HG02981 (cell line): ENCODE measurements around the gene MAN2B2.

Experiments used
- ATAC-seq: cut with Tn5 transposase; IDR thresholded peaks from one replicate; pipeline ENCODE4 v1.9.1; 2021; ENCODE audit warnings: mild to moderate bottlenecking, moderate library complexity; ENCODE audit not compliant: unreplicated experiment

MAN2B2 gene

DNA sequence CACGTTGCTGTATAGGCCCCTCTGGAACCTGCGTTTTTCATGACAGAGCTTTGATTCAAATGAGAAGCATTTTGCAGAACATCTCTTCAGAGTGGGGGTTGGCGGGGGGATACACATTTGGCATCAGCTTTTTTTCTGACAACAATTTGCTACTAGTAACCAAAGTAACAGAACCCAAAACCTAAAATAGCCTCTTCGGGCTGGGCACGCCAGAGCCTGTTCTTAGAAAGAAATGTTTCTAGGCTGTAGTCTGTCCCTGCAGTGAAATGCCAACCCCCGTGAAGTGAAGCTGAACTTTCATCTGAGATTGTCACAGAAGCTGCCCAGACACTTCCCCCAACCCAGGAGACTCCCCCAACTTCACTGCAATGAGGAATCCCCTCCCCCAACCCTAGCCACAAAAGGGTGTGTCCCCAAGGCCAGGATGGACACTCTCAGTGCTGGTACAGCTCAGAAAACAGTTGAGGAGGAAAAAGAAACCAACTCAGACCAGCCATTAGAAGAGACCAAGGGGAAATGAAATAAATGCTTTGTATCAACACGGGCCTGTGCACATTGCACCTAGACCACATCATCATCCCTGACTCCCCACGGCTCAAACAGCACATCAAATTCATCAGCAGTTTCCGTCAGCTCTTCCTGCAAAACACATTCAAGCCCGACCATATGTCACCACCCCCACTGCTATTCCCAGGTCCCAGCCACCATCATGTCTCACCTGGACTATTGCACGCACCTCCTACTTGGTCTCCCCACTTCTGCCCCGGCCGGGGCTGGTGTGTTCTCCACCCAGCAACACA is 8.4 kb upstream of the MAN2B2 start:
- no peak for ATAC-seq

DNA sequence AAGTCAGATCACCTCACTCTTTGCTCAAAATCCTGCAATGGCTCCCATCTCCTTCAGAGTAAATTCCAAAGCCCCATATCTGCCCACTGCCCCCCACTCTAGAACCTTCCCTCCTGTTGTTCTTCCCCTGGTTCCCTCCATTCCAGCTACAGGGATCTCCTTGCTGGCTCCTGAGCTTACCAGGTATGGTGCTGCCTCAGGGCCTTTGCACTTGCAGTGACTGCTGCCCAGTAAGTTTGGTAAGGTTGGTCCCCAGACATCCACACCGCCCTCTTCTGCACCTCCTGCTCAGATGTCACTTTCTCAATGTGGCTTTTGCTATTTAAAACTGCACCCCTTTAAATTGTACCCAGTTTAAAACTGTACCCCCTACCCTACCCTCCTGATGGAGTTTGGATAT is 7.8 kb upstream of the MAN2B2 start:
- ATAC-seq = no peak

DNA sequence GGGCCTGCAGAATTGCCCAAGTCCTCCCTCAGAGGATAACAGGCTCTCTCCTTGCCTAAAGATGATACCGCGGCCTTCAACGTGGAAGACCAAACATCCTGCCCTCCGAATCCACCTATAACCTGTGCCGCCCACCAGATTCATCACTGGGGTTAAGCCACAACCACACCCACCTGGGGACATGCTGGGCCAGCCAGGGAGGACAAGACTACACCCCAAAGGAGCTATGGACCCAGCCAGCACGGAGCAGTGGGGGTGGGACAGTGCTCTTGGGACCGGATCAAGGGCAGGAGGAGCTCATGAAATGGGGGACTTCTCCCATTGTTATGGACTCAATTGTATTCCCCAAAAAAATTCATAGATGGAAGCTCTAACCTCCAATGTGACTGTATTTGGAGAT is 6.8 kb upstream of the MAN2B2 start:
- no peak for ATAC-seq

GRCh38 chr4:6568689-6569332 is 6.2 kb upstream of the MAN2B2 start:
- ATAC-seq = no peak

- ATAC-seq = no peak
Observed at GRCh38 chr4:6571608-6572007, 3.4 kb upstream of the MAN2B2 start.

DNA sequence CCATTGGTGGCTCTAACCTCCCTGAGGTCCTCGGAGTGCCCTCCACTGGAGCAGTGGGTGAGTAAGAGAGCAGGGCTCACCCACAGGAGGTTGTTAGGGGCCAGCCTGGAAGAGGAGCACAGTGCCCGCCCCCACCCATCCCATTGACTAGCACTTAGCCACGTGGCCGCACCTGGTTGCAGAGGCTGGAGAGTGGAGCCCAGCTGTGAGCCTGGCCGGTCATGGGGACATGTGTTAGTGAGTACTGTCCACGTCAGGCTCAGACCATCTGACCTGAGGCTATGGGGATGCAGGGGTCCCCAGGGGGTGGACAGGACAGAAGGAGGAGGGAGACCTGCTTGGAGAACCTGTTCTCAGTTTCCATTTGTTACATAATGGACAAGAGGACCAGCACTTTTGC is 1.4 kb upstream of the MAN2B2 start:
- no peak for ATAC-seq

DNA sequence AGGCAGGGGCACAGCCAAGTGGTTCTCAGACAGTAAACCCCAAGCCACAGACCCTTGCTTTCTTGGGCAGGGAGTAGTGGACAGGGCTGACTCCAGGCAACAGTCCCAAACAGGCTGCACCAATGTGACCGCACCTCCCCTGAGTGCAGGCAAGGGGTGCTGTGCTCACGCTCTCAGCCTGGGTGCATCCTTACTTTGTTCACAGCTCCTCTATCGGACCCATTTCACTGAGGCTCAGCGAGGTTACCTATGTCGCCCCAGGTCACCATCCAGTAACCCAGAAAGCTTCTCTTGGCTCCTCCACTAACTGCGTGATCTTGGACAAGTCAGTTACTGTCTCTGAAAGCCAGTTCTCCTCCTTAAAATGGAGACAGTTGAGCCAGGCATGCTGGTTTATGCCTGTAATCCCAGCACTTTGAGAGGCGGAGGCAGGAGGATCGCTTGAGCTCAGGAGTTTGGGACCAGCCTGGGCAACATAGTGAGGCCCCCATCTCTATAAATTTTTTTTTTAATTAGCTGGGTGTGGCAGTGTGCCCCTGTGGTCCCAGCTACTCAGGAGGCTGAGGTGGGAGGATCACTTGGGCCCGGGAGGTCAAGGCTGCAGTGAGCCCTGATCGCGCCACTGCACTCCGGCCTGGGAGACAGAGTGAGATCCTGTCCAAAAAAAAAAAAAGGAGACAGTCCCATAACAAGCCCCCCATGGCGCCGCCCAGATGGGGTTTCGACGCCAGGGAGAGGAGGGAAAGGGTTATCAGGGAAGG is 823 bp upstream of the MAN2B2 start:
- ATAC-seq = no peak

GRCh38 chr4:6575503-6576240 is 683 bp downstream of the MAN2B2 start:
- no peak for ATAC-seq

DNA sequence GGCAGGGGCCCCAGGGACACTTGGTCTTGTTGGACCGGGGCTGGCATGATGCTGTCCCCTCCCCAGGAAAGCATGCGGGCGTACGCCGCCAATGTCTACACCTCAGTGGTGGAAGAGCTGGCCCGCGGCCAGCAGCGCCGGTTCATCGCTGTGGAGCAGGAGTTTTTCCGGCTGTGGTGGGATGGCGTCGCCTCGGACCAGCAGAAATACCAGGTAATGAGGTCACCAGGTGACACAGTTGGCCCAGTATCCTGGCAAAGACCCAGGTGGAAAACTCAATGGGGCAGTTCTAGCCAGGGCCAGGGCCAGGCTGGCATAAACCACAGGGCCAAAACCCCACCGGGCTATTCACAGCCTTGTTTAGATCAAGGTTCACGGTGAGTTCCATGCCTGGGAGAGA is 1.5 kb downstream of the MAN2B2 start:
- no peak for ATAC-seq

GRCh38 chr4:6576932-6577331 is 1.9 kb downstream of the MAN2B2 start:
- no peak for ATAC-seq

GRCh38 chr4:6577409-6577808 is 2.4 kb downstream of the MAN2B2 start:
- no peak for ATAC-seq

GRCh38 chr4:6578221-6578620 is 3.2 kb downstream of the MAN2B2 start:
- no peak for ATAC-seq

DNA sequence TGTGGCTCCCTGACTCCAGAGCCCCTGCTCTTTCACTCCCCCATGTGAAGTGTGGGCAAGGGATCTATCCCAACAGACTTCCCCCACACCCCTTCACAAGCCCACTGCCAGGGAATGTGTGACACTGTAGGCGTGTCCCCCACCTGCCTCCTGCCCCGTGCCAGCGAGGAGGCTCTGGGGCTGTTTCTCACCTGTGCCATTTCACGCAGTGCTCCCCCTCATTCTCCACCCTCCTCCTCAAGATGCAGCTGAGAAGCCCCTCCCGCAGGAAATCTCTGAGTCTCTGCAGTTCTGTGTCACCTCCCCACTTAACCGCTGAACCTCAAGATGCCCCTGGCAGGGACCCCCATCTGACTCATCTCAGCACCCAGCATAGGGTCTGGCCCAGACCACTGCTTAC is 5.4 kb downstream of the MAN2B2 start:
- ATAC-seq = no peak

DNA sequence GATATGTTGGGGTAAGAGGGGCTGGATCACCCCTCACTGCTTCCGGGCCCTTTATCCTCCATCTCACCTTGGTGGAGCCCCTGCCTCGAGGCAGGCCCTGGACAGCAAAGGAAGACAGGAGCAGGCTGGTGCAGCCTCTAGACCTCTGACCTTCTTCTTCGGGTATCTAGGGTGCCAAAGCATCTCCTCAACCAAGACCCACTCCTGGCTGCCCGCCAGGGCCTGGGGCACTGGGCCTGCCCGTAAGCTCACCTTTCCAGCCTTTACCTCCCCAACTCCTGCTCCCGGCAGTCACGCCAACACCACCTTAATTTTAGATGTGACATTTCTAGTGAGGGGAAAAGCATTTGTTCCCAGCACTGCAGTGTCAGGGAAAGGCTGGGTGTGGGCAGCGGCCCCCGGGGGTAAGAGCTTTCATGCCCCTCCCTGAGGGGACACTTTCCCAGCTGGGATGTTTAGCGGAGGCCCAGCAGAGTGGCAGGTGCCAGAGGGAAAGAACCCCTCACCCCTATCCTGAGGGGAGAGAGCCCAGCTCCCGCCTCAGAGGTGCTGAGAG is 6.7 kb downstream of the MAN2B2 start:
- no peak for ATAC-seq

GRCh38 chr4:6582889-6583490 is 8.0 kb downstream of the MAN2B2 start:
- no peak for ATAC-seq

DNA sequence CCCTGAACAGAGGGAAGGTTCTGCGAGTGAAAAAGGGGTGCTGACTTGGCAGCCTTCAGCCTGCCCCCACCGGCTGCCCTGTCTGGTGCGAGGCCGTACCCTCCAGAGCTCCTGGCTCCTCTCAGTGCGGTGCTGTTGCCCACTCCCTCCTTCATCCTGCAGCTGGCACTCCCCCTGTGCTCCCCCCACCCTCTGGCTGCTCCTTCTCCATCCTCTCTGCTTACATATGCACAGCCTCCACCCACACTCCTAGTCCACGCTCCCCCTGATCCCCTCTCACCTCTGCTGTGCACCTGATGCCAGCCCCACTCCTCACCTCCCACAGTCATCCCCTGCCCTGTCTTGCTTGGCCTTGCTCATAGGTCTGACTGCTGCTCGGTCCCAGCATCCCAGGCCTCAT is 9.9 kb downstream of the MAN2B2 start:
- ATAC-seq = no peak

DNA sequence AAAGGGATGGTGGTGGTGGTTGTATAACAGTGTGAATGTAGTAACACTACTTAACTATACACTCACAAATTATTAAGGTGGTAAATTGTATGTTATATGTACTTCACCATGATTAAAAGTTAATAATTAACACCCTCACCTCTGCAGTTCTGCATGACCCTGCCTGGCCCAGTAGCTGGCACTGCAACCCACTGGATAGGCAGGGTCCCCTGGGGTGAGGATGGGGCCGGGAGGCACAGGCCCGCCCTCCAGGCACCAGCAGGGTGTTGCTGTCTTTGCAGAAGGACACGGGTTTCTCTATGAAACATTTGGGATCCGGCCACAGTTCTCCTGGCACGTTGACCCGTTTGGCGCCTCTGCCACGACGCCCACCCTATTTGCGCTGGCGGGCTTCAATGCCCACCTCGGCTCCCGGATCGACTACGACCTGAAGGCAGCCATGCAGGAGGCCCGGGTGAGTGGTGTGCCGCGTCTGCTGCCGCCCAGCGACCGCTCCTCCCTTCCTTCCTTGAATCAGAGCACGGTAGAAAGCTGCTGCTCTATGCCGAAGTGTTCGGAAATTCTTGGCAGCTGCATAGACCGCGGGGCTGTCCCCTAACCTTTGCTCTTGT is 11.8 kb downstream of the MAN2B2 start:
- no peak for ATAC-seq

DNA sequence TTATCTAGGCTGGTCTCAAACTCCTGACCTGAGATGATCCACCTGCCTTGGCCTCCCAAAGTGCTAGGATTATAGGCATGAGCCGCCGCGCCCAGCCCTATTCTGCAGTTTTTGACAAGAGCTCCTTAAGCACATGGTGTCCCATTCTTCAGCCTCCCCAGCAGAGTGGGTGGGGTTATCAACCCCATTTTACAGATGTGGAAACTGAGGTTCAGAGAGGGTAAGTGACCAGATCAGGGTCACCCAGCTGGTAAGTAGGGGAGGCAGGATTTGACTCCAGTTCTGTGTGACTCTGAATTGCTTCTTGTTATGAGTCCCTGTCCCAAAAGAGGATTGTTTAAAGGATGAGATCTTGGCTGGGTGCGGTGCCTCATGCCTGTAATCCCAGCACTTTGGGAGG is 14.5 kb downstream of the MAN2B2 start:
- ATAC-seq = no peak

DNA sequence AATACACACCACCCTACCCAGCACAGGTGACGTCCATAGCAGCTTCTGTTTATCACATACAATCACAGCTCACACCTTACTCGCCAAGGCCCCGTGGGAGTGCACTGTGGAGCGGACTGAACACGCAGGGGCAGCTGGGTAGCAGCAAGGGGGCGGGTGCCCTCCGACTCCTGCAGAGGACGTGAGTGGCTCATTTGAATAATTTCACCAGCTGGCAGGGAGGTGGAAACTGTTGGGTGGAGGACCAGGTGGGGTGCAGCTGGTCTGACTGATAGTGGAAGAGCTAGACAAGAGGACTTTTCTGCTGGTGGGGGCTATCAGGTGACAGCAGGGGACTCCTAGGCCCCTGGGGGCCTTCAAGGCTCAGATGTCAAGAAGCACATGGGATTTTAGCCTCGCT is 16.3 kb downstream of the MAN2B2 start:
- peak; percentile 55 for ATAC-seq

- ATAC-seq = no peak
Observed at GRCh38 chr4:6591781-6592180, 16.8 kb downstream of the MAN2B2 start.
